GM04503 (cell line): ENCODE data around the gene TMEM181.

Experiments used
- DNase-seq: peaks from one replicate; pipeline ENCODE4 v3.0.0-alpha.2; 2012; ENCODE audit warnings: low read depth

The TMEM181 gene

DNA sequence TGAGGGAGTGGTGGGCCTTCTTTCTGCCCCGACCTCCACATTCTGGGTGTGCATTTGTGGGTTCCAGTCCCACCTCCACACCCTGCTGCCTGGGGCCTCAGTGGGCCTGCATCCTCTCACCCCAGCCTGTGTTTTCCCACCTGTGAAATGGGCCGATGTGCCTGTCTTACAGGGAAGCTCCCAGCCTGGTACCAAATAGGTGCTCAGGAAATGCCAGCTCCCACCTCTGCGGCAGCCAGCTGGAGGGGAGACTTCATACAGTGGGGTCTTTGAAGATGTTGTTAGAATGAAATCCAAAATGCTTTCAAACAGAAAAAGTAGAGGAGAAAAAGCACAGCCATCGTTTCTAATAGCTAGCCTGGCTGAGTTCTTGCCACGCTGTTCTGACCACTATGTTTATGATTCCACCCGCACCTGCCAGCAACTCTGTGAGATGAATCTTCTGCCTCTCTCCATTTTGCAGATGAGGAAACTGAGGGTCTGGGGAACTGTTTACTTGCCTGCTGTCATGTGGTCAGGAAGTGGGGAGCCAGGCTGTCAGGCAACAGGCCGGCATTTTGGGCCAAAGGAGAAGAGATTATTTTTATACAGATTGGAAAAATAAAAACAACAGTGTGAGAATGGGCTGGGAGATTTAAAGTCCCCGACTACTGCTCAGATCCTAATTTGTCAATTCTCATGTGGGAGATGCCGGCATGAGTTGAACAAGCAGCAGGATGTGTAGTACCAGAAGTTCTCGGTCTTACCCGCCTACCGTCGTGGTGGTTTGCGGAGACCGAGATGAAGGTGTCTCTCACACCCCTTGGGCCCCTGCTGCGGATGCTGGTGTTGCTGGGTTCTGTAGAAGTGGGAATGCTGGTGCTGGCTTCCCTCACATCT, 4.6 kb downstream of the TMEM181 start:
- DNase-seq, result no peak

DNA sequence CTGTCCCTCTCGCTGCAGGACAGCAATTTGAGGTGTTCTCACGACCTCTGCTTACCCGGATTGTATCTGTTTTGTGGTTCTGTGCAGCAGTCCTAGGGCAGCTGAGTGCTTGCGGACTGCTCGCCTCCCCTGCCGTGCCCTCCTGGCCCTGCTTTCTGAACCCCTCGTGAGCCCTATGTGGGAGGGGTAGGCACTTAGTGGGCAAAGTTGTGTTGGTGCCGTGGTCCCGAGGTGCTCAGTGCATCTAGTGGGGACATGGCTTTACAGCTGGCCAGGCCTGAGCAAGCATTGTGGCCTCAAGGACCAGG, 5.2 kb downstream of the TMEM181 start:
- no peak for DNase-seq

DNA sequence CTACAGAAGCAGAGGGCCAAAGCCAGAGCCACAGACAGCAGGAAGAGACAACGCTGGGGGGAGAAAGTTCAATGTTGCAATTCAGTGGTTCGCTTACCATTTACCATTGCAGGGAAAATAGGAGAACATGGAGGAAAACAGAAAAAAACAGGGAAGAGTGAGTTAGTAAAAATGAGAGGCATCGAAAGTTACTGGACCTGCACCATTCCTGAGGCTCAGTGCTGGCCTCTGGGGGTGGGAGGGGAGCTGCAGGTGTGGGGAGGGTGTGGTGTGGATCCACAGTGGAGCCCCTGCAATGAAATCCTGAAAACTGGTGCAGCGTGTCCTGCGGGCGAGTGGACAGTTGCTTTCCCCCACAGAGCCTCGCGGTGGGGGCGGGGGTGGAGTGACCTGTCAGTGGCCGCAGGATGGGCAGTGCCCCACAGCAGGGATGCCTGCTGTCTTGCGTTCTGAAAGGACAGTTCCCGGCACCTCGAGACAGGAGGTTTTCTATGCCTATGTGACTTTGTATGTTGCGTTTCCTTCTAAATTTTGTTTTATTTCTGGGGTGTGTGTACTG, 5.7 kb downstream of the TMEM181 start:
- no peak for DNase-seq

DNA sequence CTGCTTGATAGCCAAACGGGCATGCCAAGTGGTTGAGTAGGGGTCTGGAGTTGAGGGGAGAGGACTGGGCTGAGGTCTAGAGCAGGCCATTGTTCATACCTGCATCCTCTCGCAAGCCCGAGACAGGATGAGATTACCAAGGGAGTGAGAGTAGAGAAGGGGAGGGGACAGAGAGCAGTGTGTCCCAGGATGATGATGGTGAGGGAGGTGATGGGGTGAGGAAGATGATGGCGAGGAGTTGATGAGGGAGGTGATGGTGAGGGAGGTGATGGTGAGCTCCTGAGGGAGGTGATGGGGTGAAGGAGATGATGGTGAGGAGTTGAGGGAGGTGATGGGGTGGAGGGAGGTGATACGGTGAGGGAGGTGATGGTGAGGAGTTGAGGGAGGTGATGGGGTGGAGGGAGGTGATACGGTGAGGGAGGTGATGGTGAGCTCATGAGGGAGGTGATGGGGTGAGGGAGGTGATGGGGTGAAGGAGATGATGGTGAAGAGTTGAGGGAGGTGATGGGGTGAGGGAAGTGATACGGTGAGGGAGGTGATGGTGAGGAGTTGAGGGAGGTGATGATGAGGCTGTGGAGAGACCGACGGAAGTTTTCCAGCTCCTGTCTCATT, 6.4 kb downstream of the TMEM181 start:
- no peak for DNase-seq

DNA sequence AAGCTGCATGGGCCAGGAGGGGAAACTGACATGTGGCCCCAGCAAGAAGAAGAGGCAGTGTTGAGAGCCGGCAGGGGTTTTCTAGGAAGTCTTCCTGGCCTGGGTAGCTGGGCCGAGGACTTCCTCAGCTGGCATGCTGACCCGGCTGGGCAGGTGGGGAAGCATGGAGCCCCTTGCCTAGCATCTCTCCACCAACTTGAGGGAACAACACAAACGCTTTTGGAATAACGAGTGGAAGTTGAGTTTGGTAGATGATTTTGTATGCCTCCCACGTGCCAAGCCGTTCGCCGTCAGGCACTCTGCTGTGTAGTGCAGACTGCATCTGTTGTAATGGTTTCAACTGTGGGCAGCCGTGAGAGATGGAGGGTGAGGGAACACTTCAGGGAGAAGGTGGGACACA, 7.3 kb downstream of the TMEM181 start:
- DNase-seq, result no peak

DNA sequence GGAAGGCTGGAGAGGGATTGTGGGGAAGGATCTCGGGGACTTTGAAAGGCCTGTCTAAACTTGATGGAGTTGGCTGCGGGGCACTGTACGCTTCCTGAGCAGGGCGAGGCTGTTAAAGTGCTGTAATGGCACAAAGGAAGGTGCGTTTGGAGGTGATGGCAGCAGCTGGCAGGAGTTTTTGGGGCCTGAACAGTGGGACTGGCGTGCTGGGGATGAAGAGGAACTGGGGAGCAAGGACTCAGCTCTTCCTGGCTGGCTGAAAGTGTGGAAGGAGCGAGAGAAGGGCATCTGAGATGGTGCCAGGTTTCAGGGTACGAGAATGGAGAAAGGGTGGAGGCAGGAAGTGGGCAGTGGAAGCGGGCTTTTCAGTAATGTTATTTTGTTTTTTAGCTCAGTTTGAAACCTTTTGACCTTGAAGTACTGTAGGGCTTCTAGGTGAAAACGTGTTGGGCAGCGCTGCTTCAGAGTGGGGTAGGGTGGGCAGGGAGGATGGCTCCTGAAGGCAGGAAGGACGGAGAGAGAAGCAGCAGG, 8.0 kb downstream of the TMEM181 start:
- no peak for DNase-seq

DNA sequence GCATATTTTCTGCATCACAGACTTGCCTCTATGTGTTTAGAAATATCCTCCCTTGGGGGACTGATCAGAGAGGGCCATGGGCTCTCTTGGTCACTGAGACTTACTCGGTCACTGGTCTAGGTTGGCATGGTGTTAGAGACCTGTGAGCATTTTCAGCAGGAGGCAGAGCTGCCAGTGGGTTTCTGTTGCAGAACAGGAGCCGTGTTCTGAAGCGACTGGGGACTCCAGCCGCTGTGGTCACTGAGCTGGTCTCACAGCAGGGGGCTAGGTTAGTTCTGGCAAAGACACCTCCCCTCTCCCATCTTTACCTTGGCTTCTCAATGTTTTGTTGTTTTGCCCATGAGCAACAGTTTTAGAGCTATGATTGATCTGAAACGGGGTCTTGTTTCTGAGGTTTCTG, 8.7 kb downstream of the TMEM181 start:
- no peak for DNase-seq

DNA sequence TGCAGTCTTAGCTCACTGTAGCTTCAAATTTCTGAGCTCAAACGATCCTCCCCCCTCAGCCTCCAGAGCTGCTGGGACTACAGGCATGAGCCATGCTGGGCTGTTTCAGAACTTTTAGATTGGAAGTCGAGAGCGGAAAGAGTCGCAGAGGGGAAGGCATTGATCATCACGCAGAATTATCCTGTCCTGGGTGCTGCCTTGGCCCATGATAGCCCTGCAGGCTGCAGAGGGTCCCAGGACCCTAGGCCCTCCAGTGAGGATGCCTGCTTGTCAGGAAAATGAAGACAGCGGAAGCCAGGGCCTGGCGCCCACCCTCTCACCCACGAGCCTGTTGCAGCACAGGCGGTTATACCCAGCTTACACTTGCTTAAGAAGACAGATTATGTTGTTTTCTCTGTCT, 9.1 kb downstream of the TMEM181 start:
- DNase-seq, result no peak

DNA sequence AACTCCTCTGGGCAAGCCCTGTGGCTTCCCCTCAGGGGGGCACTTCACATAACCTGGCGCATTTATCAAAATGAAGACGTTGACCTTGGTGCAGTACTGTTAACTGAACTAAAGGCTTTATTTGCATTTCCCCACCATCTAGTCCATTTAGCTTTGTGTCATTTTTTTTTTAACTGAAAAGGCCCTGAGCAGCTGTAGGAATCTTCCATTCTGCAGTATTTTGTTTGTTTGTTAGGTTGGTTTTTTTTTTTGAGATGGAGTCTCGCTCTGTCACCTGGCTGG, 10.7 kb downstream of the TMEM181 start:
- DNase-seq, result no peak

DNA sequence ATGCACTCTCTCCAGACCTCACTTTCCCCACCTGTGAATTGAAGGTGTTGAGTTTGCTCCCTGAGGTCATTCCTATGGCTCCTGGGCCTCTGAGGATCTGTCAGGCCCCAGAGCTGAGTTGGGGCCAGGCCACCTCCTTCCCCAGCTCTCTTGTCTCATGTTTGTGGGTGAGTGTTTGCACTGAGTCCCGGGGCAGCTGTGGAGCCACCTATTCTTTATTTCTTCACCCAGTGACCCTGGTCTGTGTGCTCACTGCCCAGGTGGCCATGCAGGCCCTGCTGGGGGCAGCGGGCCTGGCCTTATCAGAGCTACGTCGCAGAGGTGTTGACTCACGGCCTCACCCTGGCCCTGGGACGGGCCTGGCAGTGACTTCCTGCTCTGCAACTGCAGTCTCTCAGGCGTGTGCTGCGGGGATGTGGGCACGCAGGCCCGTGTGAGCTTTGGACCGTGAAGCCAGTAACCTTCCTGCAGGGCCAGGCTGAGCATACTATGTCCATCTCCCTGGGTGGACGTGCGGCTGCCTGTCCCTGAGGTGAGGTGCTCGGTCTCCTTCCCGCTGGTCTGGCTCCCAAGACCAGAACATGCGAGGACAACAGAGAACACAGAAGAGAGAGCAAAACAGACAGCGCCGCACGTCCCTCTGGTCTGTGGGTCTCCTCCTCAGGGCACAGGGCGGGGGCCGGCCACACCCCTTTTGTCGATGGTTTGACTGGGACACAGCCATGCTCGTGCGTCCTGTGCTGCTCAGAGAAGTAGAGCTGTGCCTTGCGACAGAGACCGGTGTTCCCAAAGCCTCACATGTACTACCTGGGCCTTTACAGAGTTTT, 12.1 kb downstream of the TMEM181 start:
- DNase-seq, result no peak

DNA sequence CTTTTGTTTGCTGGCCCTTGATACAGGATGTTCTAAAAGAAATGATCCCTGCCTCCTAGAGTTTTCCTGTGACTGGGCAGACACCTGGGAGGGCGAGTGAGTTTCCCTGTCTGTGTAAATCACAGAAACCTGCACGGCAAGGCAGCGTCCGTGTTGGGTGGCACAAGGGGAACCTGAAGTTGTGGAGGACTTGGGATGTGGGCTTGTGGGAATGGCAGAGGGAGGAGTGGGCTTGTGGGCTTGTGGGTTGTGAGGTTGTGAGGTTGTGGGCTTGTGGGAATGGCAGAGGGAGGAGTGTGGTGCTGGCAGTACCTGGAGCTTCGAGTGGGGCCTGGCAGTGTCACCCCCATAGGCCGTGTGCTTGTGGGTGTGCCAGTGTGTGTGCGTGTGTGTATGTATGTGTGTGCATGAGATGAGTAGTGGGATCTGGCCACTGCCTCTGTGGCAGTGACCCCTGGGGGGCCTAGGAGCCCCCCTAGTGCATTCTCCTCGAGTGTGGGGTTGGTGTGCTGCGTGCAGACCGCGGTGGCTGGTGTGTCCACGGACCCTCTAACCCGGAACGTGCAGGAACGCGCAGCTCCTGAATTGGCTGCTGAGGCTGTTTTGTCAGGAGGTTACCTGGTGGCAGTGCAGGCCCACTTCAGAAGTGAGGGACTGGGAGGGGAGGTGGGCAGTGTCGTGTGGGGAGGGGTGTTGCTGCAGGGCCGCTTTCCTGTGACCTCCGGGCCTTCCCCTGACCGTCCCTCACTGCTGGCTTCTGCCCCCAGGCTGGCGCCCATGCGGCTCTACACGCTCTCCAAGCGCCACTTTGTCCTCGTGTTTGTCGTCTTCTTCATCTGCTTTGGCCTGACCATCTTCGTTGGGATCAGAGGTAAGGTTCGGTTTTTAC, 13.0 kb downstream of the TMEM181 start:
- no peak for DNase-seq

DNA sequence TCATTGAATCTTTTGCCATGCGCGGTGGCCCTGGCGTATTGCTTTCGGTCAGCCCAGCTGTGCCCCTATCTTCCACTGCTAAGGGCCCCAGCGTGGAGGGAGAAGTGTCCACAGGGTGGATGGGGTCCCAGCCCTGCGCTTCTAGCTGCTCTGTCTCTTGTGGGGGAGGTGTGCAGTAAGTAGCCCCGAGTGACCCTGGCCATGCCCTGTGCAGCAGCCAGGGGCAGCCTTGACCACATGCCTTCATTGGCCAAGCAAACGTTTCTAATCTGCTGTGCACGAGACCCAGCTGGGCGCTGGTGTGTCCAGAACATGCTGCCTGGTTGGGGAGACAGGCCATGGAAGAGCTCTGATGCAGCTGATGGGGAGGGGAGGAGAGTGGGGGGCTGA, 13.6 kb downstream of the TMEM181 start:
- DNase-seq, result no peak

DNA sequence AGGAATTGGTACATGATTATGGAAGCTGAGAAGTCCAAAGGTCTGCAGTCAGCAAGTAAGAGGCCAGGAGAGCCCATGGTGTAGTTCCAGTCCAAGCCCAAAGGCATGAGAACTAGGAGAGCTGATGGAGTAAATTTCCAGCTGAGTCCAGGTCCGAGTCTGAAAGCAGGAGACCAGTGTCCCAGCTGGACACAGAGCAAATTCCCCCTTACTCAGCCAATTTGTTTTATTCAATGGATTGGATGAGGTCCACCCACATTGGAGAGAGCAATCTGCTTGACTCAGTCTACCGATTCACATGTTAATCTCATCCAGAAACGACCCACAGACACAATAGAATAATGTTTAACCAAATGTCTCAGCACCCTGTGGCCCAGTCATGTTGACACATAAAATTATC, 14.9 kb downstream of the TMEM181 start:
- no peak for DNase-seq

DNA sequence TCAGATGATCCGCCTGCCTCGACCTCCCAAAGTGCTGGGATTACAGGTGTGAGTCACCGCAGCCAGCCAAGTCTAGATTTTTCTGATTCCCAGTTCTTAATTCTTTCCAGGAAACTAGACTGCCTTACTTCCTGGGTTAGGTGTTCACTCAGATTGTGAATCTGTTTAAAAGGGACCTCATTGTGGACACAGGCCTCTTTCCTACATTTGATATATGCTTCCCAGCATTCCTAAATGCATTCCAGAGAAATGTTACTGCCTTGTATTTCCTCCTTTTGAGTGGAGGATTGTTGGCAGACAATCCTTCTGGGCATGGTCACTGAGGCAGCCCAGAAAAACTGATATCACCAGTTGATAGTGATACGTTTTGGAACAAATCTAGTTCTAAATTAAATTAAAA, 15.7 kb downstream of the TMEM181 start:
- DNase-seq, result no peak

DNA sequence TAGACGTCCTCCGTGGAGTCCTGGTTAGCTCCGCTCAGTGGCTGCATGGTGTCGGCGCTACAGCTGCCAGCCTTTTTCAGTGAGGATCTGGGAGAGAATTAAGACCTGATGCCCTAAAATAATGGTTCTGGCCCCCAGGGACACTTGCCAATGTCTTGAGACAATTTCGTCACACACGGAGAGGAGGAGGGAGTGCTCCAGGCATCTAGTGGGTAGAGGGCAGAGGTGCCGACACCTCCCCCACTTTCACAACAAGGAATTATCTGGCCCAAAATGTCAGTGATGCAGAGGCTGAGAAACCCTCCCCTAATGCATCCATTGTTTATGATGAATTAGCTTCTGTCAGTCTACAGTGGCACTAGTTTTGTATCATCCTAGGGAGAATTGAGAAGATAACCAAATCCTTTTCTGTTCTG, 24.4 kb downstream of the TMEM181 start:
- no peak for DNase-seq

DNA sequence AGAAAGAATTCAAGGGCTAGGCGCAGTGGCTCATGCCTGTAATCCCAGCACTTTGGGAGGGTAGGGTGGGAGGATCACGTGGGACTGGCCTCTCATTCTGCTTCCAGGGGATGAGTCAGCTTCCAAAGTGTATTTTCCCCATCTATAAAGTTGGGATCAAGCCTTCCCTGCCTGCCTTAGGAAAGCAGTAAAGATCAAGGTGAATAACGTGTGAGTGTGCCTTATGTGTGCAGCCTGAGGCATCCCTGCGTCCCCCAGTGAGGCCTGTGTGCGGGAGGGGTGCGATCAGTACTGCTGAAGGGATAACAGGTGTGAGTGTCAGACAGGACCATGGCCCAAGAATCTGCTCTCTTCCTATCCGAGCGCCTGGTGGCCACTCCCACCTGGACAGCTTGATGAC, 26.8 kb downstream of the TMEM181 start:
- no peak for DNase-seq

DNA sequence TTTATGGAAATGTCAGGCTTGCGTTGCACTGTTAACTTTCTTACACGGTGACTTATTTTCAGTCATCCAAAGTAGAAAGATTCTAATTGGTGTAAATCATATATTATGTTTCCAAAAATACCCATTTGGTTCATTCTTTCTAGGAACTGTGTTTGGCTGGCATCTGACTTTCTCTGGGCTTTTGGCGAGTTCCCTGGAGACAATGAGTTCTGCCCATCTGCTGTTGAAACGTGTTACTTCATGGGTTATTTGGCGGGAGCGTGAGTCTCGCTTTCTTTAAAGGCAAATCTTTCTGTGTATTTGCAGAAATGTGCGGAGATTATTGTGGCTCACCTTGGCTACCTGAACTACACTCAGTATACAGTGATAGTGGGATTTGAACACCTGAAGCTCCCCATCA, 29.5 kb downstream of the TMEM181 start:
- no peak for DNase-seq

DNA sequence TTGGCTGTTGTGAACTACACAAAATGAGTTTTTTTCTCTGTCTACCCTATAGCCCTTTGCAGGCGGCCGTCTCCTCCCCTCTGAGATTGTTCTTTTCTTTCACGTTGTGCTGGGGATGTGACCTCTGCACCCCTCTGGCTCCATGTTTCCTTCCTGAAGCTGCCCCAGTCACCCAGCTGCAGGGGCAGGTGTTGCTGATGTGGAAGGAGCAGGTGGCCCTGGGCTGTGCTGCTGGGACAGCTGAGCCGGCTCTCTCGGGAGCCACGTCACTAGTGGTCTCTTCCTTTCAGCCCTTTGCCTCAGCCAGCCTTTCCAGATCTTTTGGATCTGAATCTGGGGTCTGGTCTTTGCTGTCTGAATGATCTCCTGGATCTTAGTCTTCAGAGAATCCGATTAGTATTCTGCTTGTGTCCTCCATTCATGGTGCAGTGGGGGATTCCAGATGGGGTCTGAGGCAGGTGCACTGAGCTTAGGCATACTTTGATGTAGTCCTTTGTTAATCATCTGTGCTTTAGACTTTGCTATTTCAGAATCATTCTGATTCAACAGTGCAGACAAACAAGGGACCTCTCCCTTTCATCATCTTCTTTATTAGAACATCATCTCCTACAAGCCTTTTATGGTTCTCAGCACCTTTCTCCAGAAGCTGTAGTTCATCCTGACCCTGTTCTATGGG, 31.4 kb downstream of the TMEM181 start:
- no peak for DNase-seq

DNA sequence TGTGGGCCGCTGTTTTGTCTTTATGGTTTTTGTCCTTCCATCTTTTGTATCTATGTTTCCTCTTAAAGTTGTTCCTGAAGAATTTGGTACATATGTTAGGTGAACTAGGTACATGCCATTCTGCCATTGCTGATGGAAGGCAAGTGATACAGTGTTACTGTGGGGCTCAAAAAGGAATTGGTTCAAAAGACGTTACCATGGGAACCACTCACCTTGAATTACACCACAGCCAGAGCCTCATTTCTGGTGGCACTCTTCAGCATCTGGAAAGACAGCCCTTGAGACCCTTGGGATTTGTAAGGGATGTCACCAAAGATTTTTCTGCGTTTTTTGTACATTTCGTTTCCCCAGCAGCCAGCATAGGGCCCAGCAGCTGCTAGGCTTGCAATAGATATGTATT, 31.9 kb downstream of the TMEM181 start:
- DNase-seq, result no peak

DNA sequence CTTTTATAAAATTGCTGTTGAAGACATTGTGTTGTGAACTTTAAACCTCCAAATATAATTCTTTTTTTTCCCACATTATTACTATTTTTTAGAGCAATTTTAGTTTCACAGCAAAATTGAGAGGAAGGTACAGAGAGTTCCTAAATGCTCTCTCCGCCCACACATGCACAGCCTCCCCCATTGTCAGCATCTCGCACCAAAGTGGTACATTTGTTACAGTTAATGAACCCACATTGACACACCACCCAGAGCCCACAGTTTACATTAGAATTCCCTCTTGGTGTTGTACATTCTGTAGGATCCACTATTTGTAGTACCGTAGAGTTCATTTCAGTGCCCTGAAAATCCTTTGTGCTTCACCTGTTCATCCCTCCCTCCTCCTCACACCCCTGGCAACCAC, 33.8 kb downstream of the TMEM181 start:
- DNase-seq, result no peak

DNA sequence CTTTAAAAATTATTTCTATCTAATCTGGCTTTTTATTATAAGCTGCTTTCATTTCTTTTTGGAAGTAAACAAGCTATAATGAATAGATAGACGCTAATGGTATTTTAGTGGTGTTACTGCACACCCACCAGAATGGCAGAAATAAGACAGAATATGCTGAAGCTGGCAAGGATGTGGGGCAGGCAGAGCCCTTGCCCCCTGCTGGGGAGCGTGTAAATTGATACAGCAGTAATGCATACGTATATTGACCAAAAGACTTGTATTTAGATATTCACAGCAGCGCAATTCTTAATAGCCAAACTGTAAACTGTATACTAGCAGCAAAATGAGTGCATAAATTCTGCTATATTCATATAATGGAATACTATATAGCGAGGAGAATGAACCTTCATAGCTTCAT, 35.3 kb downstream of the TMEM181 start:
- no peak for DNase-seq
